Neural cell (in vitro differentiated cells): ENCODE measurements around the gene LNX2. TPM values are rescaled to one million over a fixed set of nuclear protein-coding genes. Genes with fewer than 3 reads are reported as not detected.

Experiments used
- H2AFZ ChIP-seq: fragments of 200-600, 300-800 bp; sonication (generic), shearing (Covaris generic); 2 replicates; pipeline ENCODE4 v1.6.0; 2014; ENCODE audit warnings: low read depth, mild to moderate bottlenecking, antibody characterized with exemption, low read length, moderate library complexity
- H3F3A ChIP-seq: fragments of 200-600 bp; shearing (Covaris generic); 2 replicates; pipeline ENCODE4 v1.6.1; 2016; ENCODE audit warnings: mild to moderate bottlenecking, moderate library complexity, mixed read lengths, antibody characterized with exemption, low read length; ENCODE audit not compliant: insufficient read depth, poor library complexity, severe bottlenecking
- H3K27ac ChIP-seq: fragments of 200-600, 300-800 bp; sonication (generic), shearing (Covaris generic); 2 replicates; pipeline ENCODE4 v1.5.1; 2014; ENCODE audit warnings: mild to moderate bottlenecking, low read length, moderate library complexity
- H3K27me3 ChIP-seq: fragments of 300-800, 200-600 bp; sonication (generic), shearing (Covaris generic); 2 replicates; pipeline ENCODE4 v1.6.0; 2014; ENCODE audit warnings: mild to moderate bottlenecking, low read depth, low read length, moderate library complexity; ENCODE audit not compliant: insufficient read depth
- H3K36me3 ChIP-seq: fragments of 300-800, 200-600 bp; sonication (generic), shearing (Covaris generic); 2 replicates; pipeline ENCODE4 v1.5.1; 2014; ENCODE audit warnings: mild to moderate bottlenecking, antibody characterized with exemption, low read length, moderate library complexity; ENCODE audit not compliant: insufficient read depth
- H3K4me2 ChIP-seq: fragments of 300-800, 200-600 bp; sonication (generic), shearing (Covaris generic); 2 replicates; pipeline ENCODE4 v1.6.0; 2014; ENCODE audit warnings: mild to moderate bottlenecking, low read length
- H3K4me3 ChIP-seq: fragments of 300-800, 200-600 bp; sonication (generic), shearing (Covaris generic); 2 replicates; pipeline ENCODE4 v1.5.1; 2014; ENCODE audit warnings: mild to moderate bottlenecking, low read length, moderate library complexity
- H3K79me2 ChIP-seq: fragments of 200-600 bp; shearing (Covaris generic); replicated peaks from 2 replicates; pipeline ENCODE4 v1.6.0; 2014; ENCODE audit warnings: mild to moderate bottlenecking, low read length, moderate library complexity; ENCODE audit not compliant: insufficient read depth
- H3K9ac ChIP-seq: fragments of 300-800, 200-600 bp; sonication (generic), shearing (Covaris generic); 2 replicates; pipeline ENCODE4 v1.6.1; 2016; ENCODE audit warnings: mild to moderate bottlenecking, low read length, mixed read lengths
- H3K9me2 ChIP-seq: fragments of 200-600 bp; shearing (Covaris generic); 2 replicates; pipeline ENCODE4 v1.6.1; 2016; ENCODE audit warnings: mild to moderate bottlenecking, low read length, mixed read lengths; ENCODE audit not compliant: insufficient read depth
- H3K9me3 ChIP-seq: fragments of 200-600, 300-800 bp; sonication (generic), shearing (Covaris generic); 2 replicates; pipeline ENCODE4 v1.6.1; 2016; ENCODE audit warnings: mild to moderate bottlenecking, mixed run types, low read length, moderate library complexity, mixed read lengths
- H4K20me1 ChIP-seq: fragments of 200-600 bp; shearing (Covaris generic); 2 replicates; pipeline ENCODE4 v1.6.1; 2016; ENCODE audit warnings: mild to moderate bottlenecking, mixed run types; ENCODE audit not compliant: insufficient read depth
- CTCF ChIP-seq: fragments of 450-650 bp; IDR thresholded peaks from 2 replicates; pipeline ENCODE4 v1.5.1; 2014; ENCODE audit warnings: antibody characterized with exemption, mild to moderate bottlenecking, moderate library complexity; ENCODE audit not compliant: poor library complexity, severe bottlenecking
- EP300 ChIP-seq: fragments of 450-650 bp; conservative IDR thresholded peaks from 2 replicates; pipeline ENCODE4 v1.6.1; 2014; ENCODE audit warnings: antibody characterized with exemption, mild to moderate bottlenecking, moderate library complexity; ENCODE audit not compliant: poor library complexity, severe bottlenecking
- EZH2 ChIP-seq: fragments of 200-600, 300-800 bp; shearing (Covaris generic), sonication (generic); IDR thresholded peaks from 2 replicates; pipeline ENCODE4 v1.6.1; 2014; ENCODE audit warnings: antibody characterized with exemption, low read length, borderline replicate concordance, mild to moderate bottlenecking; ENCODE audit not compliant: insufficient read depth, poor library complexity, severe bottlenecking
- MXI1 ChIP-seq: fragments of 450-650 bp; conservative IDR thresholded peaks from 2 replicates; pipeline ENCODE4 v1.6.1; 2014; ENCODE audit warnings: antibody characterized with exemption, mild to moderate bottlenecking; ENCODE audit not compliant: poor library complexity, severe bottlenecking
- POLR2AphosphoS5 ChIP-seq: IDR thresholded peaks from 2 replicates; pipeline ENCODE4 v1.6.1; 2012
- RAD21 ChIP-seq: fragments of 450-650 bp; conservative IDR thresholded peaks from 2 replicates; pipeline ENCODE4 v1.6.1; 2014; ENCODE audit warnings: antibody characterized with exemption, mild to moderate bottlenecking, moderate library complexity
- SMC3 ChIP-seq: fragments of 450-650 bp; conservative IDR thresholded peaks from 2 replicates; pipeline ENCODE4 v1.6.1; 2014; ENCODE audit warnings: antibody characterized with exemption, mild to moderate bottlenecking, moderate library complexity; ENCODE audit not compliant: poor library complexity
- TAF1 ChIP-seq: IDR thresholded peaks from 2 replicates; pipeline ENCODE4 v1.6.1; 2012; ENCODE audit warnings: low read depth
- polyA plus RNA-seq: library from polyadenylated mRNA; depleted of rRNA; stranded (reverse); fragments of >200 nt; gene quantifications from 2 replicates; pipeline ENCODE4 v1.2.3, GENCODE V29; 2014
- TF ChIP-seq, protein P1 (sequence below): IDR thresholded peaks from 2 replicates; pipeline ENCODE4 v1.6.1; 2012; ENCODE audit warnings: borderline replicate concordance

The LNX2 gene
- polyA plus RNA-seq, 1 donor from 2014 or later, result 4.2 TPM

- Histone ChIP-seq H4K20me1 (no peaks in the 10 kb centered on the region), H3K4me2 (no peak overlapping the region), H3K4me3 (no peak overlapping the region), H3K27me3 (no peaks in the 10 kb centered on the region), H2AFZ (no peak overlapping the region), H3K79me2 (no peaks in the 10 kb centered on the region), H3K27ac (no peak overlapping the region), H3K9me3 (no peaks in the 10 kb centered on the region), H3K9ac (no peak overlapping the region), H3K9me2 (no peaks in the 10 kb centered on the region), H3K36me3 (no peaks in the 10 kb centered on the region), H3F3A (no peaks in the 10 kb centered on the region)
- no peak for TF ChIP-seq EZH2
- TF ChIP-seq, protein P1, sequence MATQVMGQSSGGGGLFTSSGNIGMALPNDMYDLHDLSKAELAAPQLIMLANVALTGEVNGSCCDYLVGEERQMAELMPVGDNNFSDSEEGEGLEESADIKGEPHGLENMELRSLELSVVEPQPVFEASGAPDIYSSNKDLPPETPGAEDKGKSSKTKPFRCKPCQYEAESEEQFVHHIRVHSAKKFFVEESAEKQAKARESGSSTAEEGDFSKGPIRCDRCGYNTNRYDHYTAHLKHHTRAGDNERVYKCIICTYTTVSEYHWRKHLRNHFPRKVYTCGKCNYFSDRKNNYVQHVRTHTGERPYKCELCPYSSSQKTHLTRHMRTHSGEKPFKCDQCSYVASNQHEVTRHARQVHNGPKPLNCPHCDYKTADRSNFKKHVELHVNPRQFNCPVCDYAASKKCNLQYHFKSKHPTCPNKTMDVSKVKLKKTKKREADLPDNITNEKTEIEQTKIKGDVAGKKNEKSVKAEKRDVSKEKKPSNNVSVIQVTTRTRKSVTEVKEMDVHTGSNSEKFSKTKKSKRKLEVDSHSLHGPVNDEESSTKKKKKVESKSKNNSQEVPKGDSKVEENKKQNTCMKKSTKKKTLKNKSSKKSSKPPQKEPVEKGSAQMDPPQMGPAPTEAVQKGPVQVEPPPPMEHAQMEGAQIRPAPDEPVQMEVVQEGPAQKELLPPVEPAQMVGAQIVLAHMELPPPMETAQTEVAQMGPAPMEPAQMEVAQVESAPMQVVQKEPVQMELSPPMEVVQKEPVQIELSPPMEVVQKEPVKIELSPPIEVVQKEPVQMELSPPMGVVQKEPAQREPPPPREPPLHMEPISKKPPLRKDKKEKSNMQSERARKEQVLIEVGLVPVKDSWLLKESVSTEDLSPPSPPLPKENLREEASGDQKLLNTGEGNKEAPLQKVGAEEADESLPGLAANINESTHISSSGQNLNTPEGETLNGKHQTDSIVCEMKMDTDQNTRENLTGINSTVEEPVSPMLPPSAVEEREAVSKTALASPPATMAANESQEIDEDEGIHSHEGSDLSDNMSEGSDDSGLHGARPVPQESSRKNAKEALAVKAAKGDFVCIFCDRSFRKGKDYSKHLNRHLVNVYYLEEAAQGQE, result no peak
- TF ChIP-seq RAD21, result no peak
- TF ChIP-seq TAF1, result no peak
- TF ChIP-seq MXI1, result no peak
- TF ChIP-seq POLR2AphosphoS5, result no peak
- TF ChIP-seq SMC3, result no peak
Observed at GRCh38 chr13:27601208-27601607, 19.1 kb downstream of the LNX2 start.

- no peaks in the 10 kb centered on the region for H3K36me3 ChIP-seq
- H3K4me3 ChIP-seq, result no peak overlapping the region
- no peak overlapping the region for H2AFZ ChIP-seq
- no peaks in the 10 kb centered on the region for H3K27me3 ChIP-seq
- H3K9ac ChIP-seq, result no peak overlapping the region
- H3F3A ChIP-seq, result no peaks in the 10 kb centered on the region
- H3K9me2 ChIP-seq, result no peaks in the 10 kb centered on the region
- H4K20me1 ChIP-seq, result no peaks in the 10 kb centered on the region
- no peak overlapping the region for H3K4me2 ChIP-seq
- H3K79me2 ChIP-seq, result no peaks in the 10 kb centered on the region
- no peak overlapping the region for H3K27ac ChIP-seq
- TF ChIP-seq EZH2 (no peak), MXI1 (no peak), RAD21 (no peak)
- no peaks in the 10 kb centered on the region for H3K9me3 ChIP-seq
Observed at GRCh38 chr13:27600711-27601110, 19.6 kb downstream of the LNX2 start.

GRCh38 chr13:27599845-27600553 lies 20.3 kb downstream of the LNX2 start:
- Histone ChIP-seq H3K9me3 (no peaks in the 10 kb centered on the region), H4K20me1 (no peaks in the 10 kb centered on the region), H3K9me2 (no peaks in the 10 kb centered on the region), H3K36me3 (no peaks in the 10 kb centered on the region), H3K4me2 (no peak overlapping the region), H3K27me3 (no peaks in the 10 kb centered on the region), H2AFZ (no peak overlapping the region), H3K27ac (no peak overlapping the region), H3K4me3 (no peak overlapping the region), H3K79me2 (no peaks in the 10 kb centered on the region), H3F3A (no peaks in the 10 kb centered on the region), H3K9ac (no peak overlapping the region)
- no peak for TF ChIP-seq TAF1
- no peak for TF ChIP-seq POLR2AphosphoS5
- no peak for TF ChIP-seq EP300
- no peak for TF ChIP-seq SMC3
- TF ChIP-seq MXI1, result no peak
- no peak for TF ChIP-seq EZH2
- TF ChIP-seq, protein P1, result no peak
- TF ChIP-seq RAD21, result no peak
- TF ChIP-seq CTCF, result no peak
